CD4-positive, alpha-beta T cell treated with Interleukin-12 subunit alpha and Interleukin-12 subunit beta, for 1 hour (primary cell): ENCODE data around the gene FOS.
A peak's percentile ranks its signal among the peaks of the same experiment; 100 is the strongest.

Experiments
- DNase-seq: peaks from one replicate; pipeline ENCODE4 v3.0.0-alpha.2; 2020

The FOS gene

GRCh38 chr14:75252254-75252837, 26.3 kb upstream of the FOS start:
- no peak for DNase-seq

GRCh38 chr14:75254381-75254822, 24.2 kb upstream of the FOS start:
- DNase-seq: no peak

- no peak for DNase-seq
Observed at GRCh38 chr14:75254901-75255584, 23.6 kb upstream of the FOS start.

- DNase-seq: no peak
Observed at GRCh38 chr14:75258079-75258802, 20.4 kb upstream of the FOS start.

GRCh38 chr14:75258803-75259509, 19.7 kb upstream of the FOS start:
- peak; percentile 100 for DNase-seq

GRCh38 chr14:75259510-75259855, 19.1 kb upstream of the FOS start:
- DNase-seq: no peak

- DNase-seq: peak; percentile 41
Observed at GRCh38 chr14:75260025-75260763, 18.4 kb upstream of the FOS start.

- no peak for DNase-seq
Observed at GRCh38 chr14:75261820-75262219, 16.8 kb upstream of the FOS start.

GRCh38 chr14:75262641-75263040, 16.0 kb upstream of the FOS start:
- DNase-seq: no peak

GRCh38 chr14:75264036-75264435, 14.6 kb upstream of the FOS start:
- DNase-seq: no peak

GRCh38 chr14:75267141-75267721, 11.4 kb upstream of the FOS start:
- no peak for DNase-seq

- no peak for DNase-seq
Observed at GRCh38 chr14:75268633-75269550, 9.7 kb upstream of the FOS start.

- no peak for DNase-seq
Observed at GRCh38 chr14:75271514-75271913, 7.1 kb upstream of the FOS start.

GRCh38 chr14:75273272-75274049, 5.2 kb upstream of the FOS start:
- DNase-seq: no peak

- DNase-seq: no peak
Observed at GRCh38 chr14:75274050-75274898, 4.4 kb upstream of the FOS start.

- DNase-seq: peak; percentile 86
Observed at GRCh38 chr14:75274899-75275569, 3.6 kb upstream of the FOS start.

- no peak for DNase-seq
Observed at GRCh38 chr14:75275598-75275997, 3.0 kb upstream of the FOS start.

GRCh38 chr14:75277008-75277814, 1.4 kb upstream of the FOS start:
- peak; percentile 90 for DNase-seq
